ENCODE results near the gene DCC. TPM values are rescaled to one million over a fixed set of nuclear protein-coding genes. Genes with fewer than 3 reads are reported as not detected.

The DCC gene
- total RNA-seq, 1 experiment from 2014 or later = 0.72 TPM

GRCh38 chr18:52504589-52504988 lies 164.6 kb downstream of the DCC start (continued):
- TF ChIP-seq AR (CRISPR knock-in tag; IDR thresholded peaks at IDR 0.05) = no peak
- TF ChIP-seq ZBTB43 (CRISPR knock-in tag; IDR thresholded peaks at IDR 0.05) = no peak
- TF ChIP-seq FOXK1 (CRISPR knock-in tag; IDR thresholded peaks at IDR 0.05) = no peak
- no peak for TF ChIP-seq PRDM15 (CRISPR knock-in tag; IDR thresholded peaks at IDR 0.05)
- TF ChIP-seq ZNF423 (CRISPR knock-in tag; IDR thresholded peaks at IDR 0.05) = no peak
- TF ChIP-seq ZNF219 (CRISPR knock-in tag; IDR thresholded peaks at IDR 0.05; ENCODE audit: borderline replicate concordance) = no peak

- ChIA-PET CTCF (no interaction called here), POLR2A (interaction anchor here (0.7 kb wide), 1 partner anchor 388 kb away, joined by 3 read pairs; no protein-coding TSS in a partner anchor)
- TF ChIP-seq CREM (CRISPR knock-in tag; IDR thresholded peaks at IDR 0.05) = no peak
- TF ChIP-seq ZNF317 (CRISPR knock-in tag; IDR thresholded peaks at IDR 0.05; ENCODE audit: borderline replicate concordance, low read depth) = no peak
- TF ChIP-seq ZNF121 (CRISPR knock-in tag; IDR thresholded peaks at IDR 0.05) = no peak
- no peak for TF ChIP-seq NFATC4 (CRISPR knock-in tag; IDR thresholded peaks at IDR 0.05)
- TF ChIP-seq ZNF425 (CRISPR knock-in tag; conservative IDR thresholded peaks at IDR 0.05) = no peak
- no peak for TF ChIP-seq FOXK1 (CRISPR knock-in tag; IDR thresholded peaks at IDR 0.05)
- no peak for TF ChIP-seq IRF2 (CRISPR knock-in tag; IDR thresholded peaks at IDR 0.05; ENCODE audit: borderline replicate concordance, low read depth)
- TF ChIP-seq HMGA2 (CRISPR knock-in tag; IDR thresholded peaks at IDR 0.05) = no peak
- no peak for TF ChIP-seq USF2 (CRISPR knock-in tag; IDR thresholded peaks at IDR 0.05)
- no peak for TF ChIP-seq GTF2I (CRISPR knock-in tag; conservative IDR thresholded peaks at IDR 0.05)
- TF ChIP-seq MYBL2 (CRISPR knock-in tag; IDR thresholded peaks at IDR 0.05) = no peak
- no peak for TF ChIP-seq E2F1 (CRISPR knock-in tag; IDR thresholded peaks at IDR 0.05)
- no peak for TF ChIP-seq NR3C1 (CRISPR knock-in tag; conservative IDR thresholded peaks at IDR 0.05; ENCODE audit: low read depth)
- Mint-ChIP-seq H3K4me1 (no peaks in the 10 kb centered on the region), H3K27ac (no peak overlapping the region), H3K27me3 (ENCODE audit: low read depth) (no peaks in the 10 kb centered on the region), H3K36me3 (no peaks in the 10 kb centered on the region), H3K4me3 (no peak overlapping the region), H3K9me3 (no peaks in the 10 kb centered on the region; the same call in 1 of the 2 replicates)
- DNase-seq (ENCODE audit: low spot score) = no peak
- peak; percentile 38 for ATAC-seq
Observed at GRCh38 chr18:52510139-52510538, 170.1 kb downstream of the DCC start.
